ENCODE data around the gene TSC22D2.

The TSC22D2 gene

GRCh38 chr3:150480877-150481276 is 72.8 kb downstream of the TSC22D2 start:
- no peaks in the 10 kb centered on the region for H3K4me1 Mint-ChIP-seq
- no peak for TF ChIP-seq CTCF (IDR thresholded peaks at IDR 0.05)
- peaks cover 1% of the 10 kb centered on the region for H3K27me3 Mint-ChIP-seq (ENCODE audit: low read depth, poor library complexity)
- peaks cover 35% of the 10 kb centered on the region for H3K36me3 Mint-ChIP-seq (ENCODE audit: low read depth)
- no peak overlapping the region for H3K4me3 Mint-ChIP-seq
- no peak overlapping the region for H3K27ac Mint-ChIP-seq
- no peak for DNase-seq
- H3K9me3 Mint-ChIP-seq, result peaks cover 52% of the 10 kb centered on the region

- H3K4me1 Mint-ChIP-seq, result no peaks in the 10 kb centered on the region
- peaks cover 4% of the 10 kb centered on the region for H3K27me3 Mint-ChIP-seq (ENCODE audit: low read depth, poor library complexity)
- peaks cover 40% of the 10 kb centered on the region for H3K36me3 Mint-ChIP-seq (ENCODE audit: low read depth)
- DNase-seq, result no peak
- TF ChIP-seq CTCF (IDR thresholded peaks at IDR 0.05), result no peak
- H3K9me3 Mint-ChIP-seq, result peaks cover 55% of the 10 kb centered on the region
- H3K27ac Mint-ChIP-seq, result no peak overlapping the region
- no peak overlapping the region for H3K4me3 Mint-ChIP-seq
Observed at GRCh38 chr3:150483226-150483625, 75.1 kb downstream of the TSC22D2 start.

- no peak for DNase-seq
- Mint-ChIP-seq H3K9me3 (peaks cover 60% of the 10 kb centered on the region), H3K36me3 (ENCODE audit: low read depth) (peaks cover 40% of the 10 kb centered on the region), H3K4me3 (no peak overlapping the region), H3K4me1 (no peaks in the 10 kb centered on the region), H3K27me3 (ENCODE audit: low read depth, poor library complexity) (peaks cover 4% of the 10 kb centered on the region), H3K27ac (no peak overlapping the region)
- no peak for TF ChIP-seq CTCF (IDR thresholded peaks at IDR 0.05)
Observed at GRCh38 chr3:150484410-150484809, 76.3 kb downstream of the TSC22D2 start.

- Mint-ChIP-seq H3K4me3 (no peak overlapping the region), H3K4me1 (no peaks in the 10 kb centered on the region), H3K27ac (no peak overlapping the region), H3K36me3 (ENCODE audit: low read depth) (peaks cover 30% of the 10 kb centered on the region), H3K9me3 (peaks cover 50% of the 10 kb centered on the region), H3K27me3 (ENCODE audit: low read depth, poor library complexity) (peaks cover 6% of the 10 kb centered on the region)
- TF ChIP-seq CTCF (IDR thresholded peaks at IDR 0.05), result no peak
- no peak for DNase-seq
Observed at GRCh38 chr3:150488867-150489266, 80.8 kb downstream of the TSC22D2 start.

GRCh38 chr3:150490277-150490986 is 82.3 kb downstream of the TSC22D2 start:
- H3K4me1 Mint-ChIP-seq, result peaks cover 12% of the 10 kb centered on the region
- H3K4me3 Mint-ChIP-seq, result no peak overlapping the region
- peaks cover 6% of the 10 kb centered on the region for H3K27me3 Mint-ChIP-seq (ENCODE audit: low read depth, poor library complexity)
- no peak overlapping the region for H3K27ac Mint-ChIP-seq
- TF ChIP-seq CTCF (IDR thresholded peaks at IDR 0.05), result no peak
- peaks cover 38% of the 10 kb centered on the region for H3K9me3 Mint-ChIP-seq
- DNase-seq, result no peak
- peaks cover 20% of the 10 kb centered on the region for H3K36me3 Mint-ChIP-seq (ENCODE audit: low read depth)

GRCh38 chr3:150494411-150494977 is 86.4 kb downstream of the TSC22D2 start:
- TF ChIP-seq CTCF (IDR thresholded peaks at IDR 0.05), result no peak
- no peak for DNase-seq
- H3K9me3 Mint-ChIP-seq, result peaks cover 10% of the 10 kb centered on the region
- H3K4me1 Mint-ChIP-seq, result peaks cover 19% of the 10 kb centered on the region
- H3K4me3 Mint-ChIP-seq, result no peak overlapping the region
- no peaks in the 10 kb centered on the region for H3K36me3 Mint-ChIP-seq (ENCODE audit: low read depth)
- H3K27me3 Mint-ChIP-seq (ENCODE audit: low read depth, poor library complexity), result peaks cover 2% of the 10 kb centered on the region
- H3K27ac Mint-ChIP-seq, result no peak overlapping the region
